Fibroblast of lung (primary cell): Measurements from ENCODE around the gene MPRIP.

Source experiments
- EZH2 ChIP-seq: IDR thresholded peaks from 2 replicates; pipeline ENCODE4 v1.5.1; 2012; ENCODE audit warnings: low read length, control low read depth, mild to moderate bottlenecking; ENCODE audit errors: missing control alignments
- TF ChIP-seq, protein P1 (sequence below), 2 donors: IDR thresholded peaks in 1 of 2; conservative IDR thresholded peaks in 1 of 2; 1 replicate in 1 of 2; 2 replicates in 1 of 2; pipeline ENCODE4 v1.5.1; 2011 to 2012; ENCODE audit warnings: low read length in 2 of 2, control low read depth in 1 of 2, inconsistent platforms in 1 of 2, low read depth in 1 of 2, mild to moderate bottlenecking in 1 of 2

DNA sequence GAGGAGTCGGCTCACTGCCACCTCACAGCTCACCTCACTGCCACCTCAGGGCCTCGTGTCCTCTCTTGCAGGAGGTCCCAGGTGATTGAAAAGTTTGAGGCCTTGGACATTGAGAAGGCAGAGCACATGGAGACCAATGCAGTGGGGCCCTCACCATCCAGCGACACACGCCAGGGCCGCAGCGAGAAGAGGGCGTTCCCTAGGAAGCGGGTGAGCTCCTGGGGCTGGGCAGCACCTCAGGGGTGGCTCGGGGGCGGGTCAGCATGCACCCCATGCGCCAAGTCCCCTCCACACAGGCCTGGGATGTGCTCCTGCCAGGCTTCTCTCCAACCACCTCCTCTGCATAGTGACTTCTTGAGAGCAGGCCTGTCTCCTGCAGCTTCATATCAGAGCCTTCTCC lies 100.3 kb downstream of the MPRIP start:
- TF ChIP-seq, protein P1, sequence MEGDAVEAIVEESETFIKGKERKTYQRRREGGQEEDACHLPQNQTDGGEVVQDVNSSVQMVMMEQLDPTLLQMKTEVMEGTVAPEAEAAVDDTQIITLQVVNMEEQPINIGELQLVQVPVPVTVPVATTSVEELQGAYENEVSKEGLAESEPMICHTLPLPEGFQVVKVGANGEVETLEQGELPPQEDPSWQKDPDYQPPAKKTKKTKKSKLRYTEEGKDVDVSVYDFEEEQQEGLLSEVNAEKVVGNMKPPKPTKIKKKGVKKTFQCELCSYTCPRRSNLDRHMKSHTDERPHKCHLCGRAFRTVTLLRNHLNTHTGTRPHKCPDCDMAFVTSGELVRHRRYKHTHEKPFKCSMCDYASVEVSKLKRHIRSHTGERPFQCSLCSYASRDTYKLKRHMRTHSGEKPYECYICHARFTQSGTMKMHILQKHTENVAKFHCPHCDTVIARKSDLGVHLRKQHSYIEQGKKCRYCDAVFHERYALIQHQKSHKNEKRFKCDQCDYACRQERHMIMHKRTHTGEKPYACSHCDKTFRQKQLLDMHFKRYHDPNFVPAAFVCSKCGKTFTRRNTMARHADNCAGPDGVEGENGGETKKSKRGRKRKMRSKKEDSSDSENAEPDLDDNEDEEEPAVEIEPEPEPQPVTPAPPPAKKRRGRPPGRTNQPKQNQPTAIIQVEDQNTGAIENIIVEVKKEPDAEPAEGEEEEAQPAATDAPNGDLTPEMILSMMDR (conservative IDR thresholded peaks at IDR 0.05 in 1 of 2, IDR thresholded peaks at IDR 0.05 in 1 of 2; ENCODE audit: low read depth in 1 of 2, low read length in 2 of 2) = no peak
- no peak for TF ChIP-seq EZH2
